ENCODE measurements around the gene MATK.
"Not testable (repeated sequence)": the region's sequence is repeated elsewhere in the genome, so short reads cannot be mapped to it uniquely, and the experiment has no call there.

Gene MATK

DNA sequence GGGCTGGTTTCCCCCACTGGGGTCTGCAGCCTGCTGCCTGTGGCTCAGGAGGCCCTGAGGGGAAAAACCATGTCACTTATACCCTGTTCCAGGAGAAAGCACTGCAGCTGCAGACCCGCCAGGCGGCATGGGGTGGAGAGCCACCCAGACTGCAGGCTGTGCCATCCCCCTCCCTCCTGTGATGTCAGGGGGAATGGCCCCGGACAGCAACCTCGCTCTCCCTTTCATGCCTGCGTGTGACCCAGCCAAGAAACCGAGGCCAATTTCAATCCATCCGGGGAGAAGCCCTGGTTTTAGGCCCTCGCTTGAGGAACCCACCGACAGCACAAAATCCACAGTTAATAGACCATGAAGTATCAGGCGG lies 37.2 kb upstream of the MATK start:
- no peaks in the 10 kb centered on the region for H3K27me3 ChIP-seq (ENCODE audit: control insufficient read depth, insufficient read depth, low read length)
- no peak overlapping the region for H3K4me3 ChIP-seq (ENCODE audit: low read depth, low read length)
- H3K9me3 ChIP-seq (ENCODE audit: control insufficient read depth, insufficient read depth, low read length), result no peaks in the 10 kb centered on the region
- H3K4me1 ChIP-seq (ENCODE audit: control insufficient read depth, insufficient read depth, low read length), result no peaks in the 10 kb centered on the region
- H3K36me3 ChIP-seq (ENCODE audit: control insufficient read depth, insufficient read depth, low read length), result no peaks in the 10 kb centered on the region
- H3K9ac ChIP-seq (ENCODE audit: low read depth, low read length), result no peak overlapping the region

GRCh38 chr19:3822683-3823349 lies 36.6 kb upstream of the MATK start:
- H3K36me3 ChIP-seq (ENCODE audit: control insufficient read depth, insufficient read depth, low read length), result no peaks in the 10 kb centered on the region
- H3K4me1 ChIP-seq (ENCODE audit: control insufficient read depth, insufficient read depth, low read length), result no peaks in the 10 kb centered on the region
- no peaks in the 10 kb centered on the region for H3K27me3 ChIP-seq (ENCODE audit: control insufficient read depth, insufficient read depth, low read length)
- H3K4me3 ChIP-seq (ENCODE audit: low read depth, low read length), result no peak overlapping the region
- no peaks in the 10 kb centered on the region for H3K9me3 ChIP-seq (ENCODE audit: control insufficient read depth, insufficient read depth, low read length)
- H3K9ac ChIP-seq (ENCODE audit: low read depth, low read length), result no peak overlapping the region

DNA sequence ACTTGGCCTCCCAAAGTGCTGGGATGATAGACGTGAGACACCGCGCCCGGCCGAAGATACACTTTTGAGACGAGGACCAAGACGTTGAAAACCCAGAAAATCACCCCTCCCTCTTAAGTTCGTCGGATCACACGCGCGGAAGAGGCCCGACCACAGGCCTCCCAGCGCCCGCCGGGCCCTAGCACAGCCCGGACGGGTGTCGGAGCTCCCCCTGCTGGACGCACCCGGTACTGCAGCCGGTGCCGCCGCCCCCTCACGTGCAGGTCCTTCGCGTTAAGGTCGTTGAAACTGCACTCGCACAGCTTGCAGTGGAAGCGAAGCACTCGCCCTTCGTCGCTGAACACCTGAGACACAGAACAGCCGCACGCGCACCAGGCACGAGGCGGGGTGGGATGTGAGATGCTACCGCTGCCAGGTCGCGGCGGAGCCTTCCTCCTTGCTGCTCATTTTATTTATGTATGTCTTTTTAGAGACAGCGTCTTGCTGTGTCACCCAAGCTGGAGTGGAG lies 35.7 kb upstream of the MATK start:
- Histone ChIP-seq H3K36me3 (ENCODE audit: control insufficient read depth, insufficient read depth, low read length) (no peaks in the 10 kb centered on the region), H3K4me1 (ENCODE audit: control insufficient read depth, insufficient read depth, low read length) (no peaks in the 10 kb centered on the region), H3K9me3 (ENCODE audit: control insufficient read depth, insufficient read depth, low read length) (no peaks in the 10 kb centered on the region), H3K9ac (ENCODE audit: low read depth, low read length) (no peak overlapping the region), H3K4me3 (ENCODE audit: low read depth, low read length) (no peak overlapping the region), H3K27me3 (ENCODE audit: control insufficient read depth, insufficient read depth, low read length) (no peaks in the 10 kb centered on the region)

GRCh38 chr19:3821156-3821555 lies 35.0 kb upstream of the MATK start:
- Histone ChIP-seq H3K27me3 (ENCODE audit: control insufficient read depth, insufficient read depth, low read length) (no peaks in the 10 kb centered on the region), H3K4me1 (ENCODE audit: control insufficient read depth, insufficient read depth, low read length) (no peaks in the 10 kb centered on the region)

DNA sequence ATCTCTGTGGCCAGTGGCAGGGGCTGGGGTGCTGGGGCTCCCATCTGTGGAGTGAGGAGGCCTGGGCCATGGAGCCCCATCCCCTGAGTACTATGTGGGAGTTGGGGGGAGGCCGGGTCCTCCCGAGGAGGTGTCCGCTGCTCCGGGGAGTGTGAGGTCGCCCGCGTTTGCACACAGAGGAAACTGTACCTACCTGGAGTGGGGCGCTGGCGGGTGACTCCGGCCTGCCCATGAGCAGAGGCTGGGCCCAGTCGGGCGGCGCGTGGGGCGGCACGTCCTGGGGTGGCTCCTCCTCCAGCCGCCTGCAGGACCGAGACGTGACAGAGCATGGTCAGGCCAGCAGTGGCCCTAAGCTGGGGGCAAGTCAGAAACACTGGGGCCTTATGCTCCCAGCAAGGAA lies 33.8 kb upstream of the MATK start:
- no peaks in the 10 kb centered on the region for H3K9me3 ChIP-seq (ENCODE audit: control insufficient read depth, insufficient read depth, low read length)
- no peaks in the 10 kb centered on the region for H3K27me3 ChIP-seq (ENCODE audit: control insufficient read depth, insufficient read depth, low read length)
- no peak overlapping the region for H3K4me3 ChIP-seq (ENCODE audit: low read depth, low read length)
- H3K9ac ChIP-seq (ENCODE audit: low read depth, low read length), result no peak overlapping the region
- no peaks in the 10 kb centered on the region for H3K36me3 ChIP-seq (ENCODE audit: control insufficient read depth, insufficient read depth, low read length)
- no peaks in the 10 kb centered on the region for H3K4me1 ChIP-seq (ENCODE audit: control insufficient read depth, insufficient read depth, low read length)

More at GRCh38 chr19:3821156-3821555, 35.0 kb upstream of the MATK start:
- Histone ChIP-seq H3K36me3 (ENCODE audit: control insufficient read depth, insufficient read depth, low read length) (no peaks in the 10 kb centered on the region), H3K9me3 (ENCODE audit: control insufficient read depth, insufficient read depth, low read length) (no peaks in the 10 kb centered on the region), H3K4me3 (ENCODE audit: low read depth, low read length) (no peak overlapping the region), H3K9ac (ENCODE audit: low read depth, low read length) (no peak overlapping the region)

GRCh38 chr19:3818918-3819317 lies 32.7 kb upstream of the MATK start:
- Histone ChIP-seq H3K4me1 (ENCODE audit: control insufficient read depth, insufficient read depth, low read length) (no peaks in the 10 kb centered on the region), H3K27me3 (ENCODE audit: control insufficient read depth, insufficient read depth, low read length) (no peaks in the 10 kb centered on the region), H3K9me3 (ENCODE audit: control insufficient read depth, insufficient read depth, low read length) (no peaks in the 10 kb centered on the region), H3K4me3 (ENCODE audit: low read depth, low read length) (no peak overlapping the region), H3K36me3 (ENCODE audit: control insufficient read depth, insufficient read depth, low read length) (no peaks in the 10 kb centered on the region), H3K9ac (ENCODE audit: low read depth, low read length) (no peak overlapping the region)

DNA sequence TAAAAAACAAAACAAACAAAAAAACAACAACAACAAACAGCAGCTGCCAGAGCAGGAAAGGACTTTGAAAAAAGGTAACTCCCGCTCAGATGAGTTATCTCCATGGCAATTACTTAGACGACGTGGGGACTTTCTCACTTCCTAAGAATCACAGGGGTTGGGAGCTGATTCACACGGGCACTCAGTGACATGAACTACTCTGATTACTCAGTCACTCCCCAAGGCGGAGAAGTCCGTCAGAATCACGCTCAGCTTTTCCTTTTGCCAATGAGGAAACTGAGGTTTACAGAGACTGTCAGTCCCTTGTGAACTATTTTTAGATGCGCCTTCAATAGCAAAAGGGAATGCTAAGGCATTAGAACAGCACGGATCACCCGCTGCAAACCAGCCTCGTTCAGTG lies 32.3 kb upstream of the MATK start:
- Histone ChIP-seq H3K36me3 (ENCODE audit: control insufficient read depth, insufficient read depth, low read length) (no peaks in the 10 kb centered on the region), H3K4me3 (ENCODE audit: low read depth, low read length) (no peak overlapping the region), H3K9me3 (ENCODE audit: control insufficient read depth, insufficient read depth, low read length) (no peaks in the 10 kb centered on the region), H3K27me3 (ENCODE audit: control insufficient read depth, insufficient read depth, low read length) (no peaks in the 10 kb centered on the region), H3K9ac (ENCODE audit: low read depth, low read length) (no peak overlapping the region), H3K4me1 (ENCODE audit: control insufficient read depth, insufficient read depth, low read length) (no peaks in the 10 kb centered on the region)

GRCh38 chr19:3817761-3818160 lies 31.6 kb upstream of the MATK start:
- Histone ChIP-seq H3K4me3 (ENCODE audit: low read depth, low read length) (no peak overlapping the region), H3K9ac (ENCODE audit: low read depth, low read length) (no peak overlapping the region), H3K4me1 (ENCODE audit: control insufficient read depth, insufficient read depth, low read length) (no peaks in the 10 kb centered on the region), H3K36me3 (ENCODE audit: control insufficient read depth, insufficient read depth, low read length) (no peaks in the 10 kb centered on the region), H3K9me3 (ENCODE audit: control insufficient read depth, insufficient read depth, low read length) (no peaks in the 10 kb centered on the region), H3K27me3 (ENCODE audit: control insufficient read depth, insufficient read depth, low read length) (no peaks in the 10 kb centered on the region)

- H3K4me3 ChIP-seq (ENCODE audit: low read depth, low read length), result no peak overlapping the region
- no peaks in the 10 kb centered on the region for H3K36me3 ChIP-seq (ENCODE audit: control insufficient read depth, insufficient read depth, low read length)
- no peaks in the 10 kb centered on the region for H3K27me3 ChIP-seq (ENCODE audit: control insufficient read depth, insufficient read depth, low read length)
- H3K9me3 ChIP-seq (ENCODE audit: control insufficient read depth, insufficient read depth, low read length), result no peaks in the 10 kb centered on the region
- H3K9ac ChIP-seq (ENCODE audit: low read depth, low read length), result no peak overlapping the region
- no peaks in the 10 kb centered on the region for H3K4me1 ChIP-seq (ENCODE audit: control insufficient read depth, insufficient read depth, low read length)
These were observed 30.5 kb upstream of the MATK start for GRCh38 chr19:3816566-3817218.

GRCh38 chr19:3816148-3816547 lies 30.0 kb upstream of the MATK start:
- not testable (repeated sequence) for H3K9me3 ChIP-seq (ENCODE audit: control insufficient read depth, insufficient read depth, low read length); H3K27me3 ChIP-seq (ENCODE audit: control insufficient read depth, insufficient read depth, low read length); H3K9ac ChIP-seq (ENCODE audit: low read depth, low read length)

DNA sequence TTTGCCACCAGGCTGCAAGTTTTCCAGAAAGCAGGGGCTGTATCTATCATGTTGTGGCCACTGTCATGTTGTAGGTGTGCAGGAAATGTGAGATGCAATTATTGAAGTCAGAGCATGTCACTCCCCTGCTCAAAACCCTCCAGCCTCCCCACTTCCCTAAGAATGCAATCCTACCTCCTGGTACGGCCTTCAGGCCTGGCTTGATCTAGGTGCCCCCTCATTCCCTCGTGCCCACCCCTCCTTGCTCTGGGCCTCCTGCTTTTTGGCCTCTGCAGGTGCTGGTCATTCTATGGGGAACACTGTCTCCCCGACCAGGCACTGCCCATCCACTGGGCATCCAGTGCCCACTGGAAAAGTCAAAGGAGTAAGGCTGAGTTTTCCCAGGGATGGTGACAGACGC lies 28.5 kb upstream of the MATK start:
- Histone ChIP-seq H3K4me3 (ENCODE audit: low read depth, low read length) (no peak overlapping the region), H3K36me3 (ENCODE audit: control insufficient read depth, insufficient read depth, low read length) (no peaks in the 10 kb centered on the region), H3K9ac (ENCODE audit: low read depth, low read length) (no peak overlapping the region), H3K9me3 (ENCODE audit: control insufficient read depth, insufficient read depth, low read length) (no peaks in the 10 kb centered on the region), H3K27me3 (ENCODE audit: control insufficient read depth, insufficient read depth, low read length) (no peaks in the 10 kb centered on the region), H3K4me1 (ENCODE audit: control insufficient read depth, insufficient read depth, low read length) (no peaks in the 10 kb centered on the region)

More at GRCh38 chr19:3816148-3816547, 30.0 kb upstream of the MATK start:
- not testable (repeated sequence) for H3K36me3 ChIP-seq (ENCODE audit: control insufficient read depth, insufficient read depth, low read length); H3K4me1 ChIP-seq (ENCODE audit: control insufficient read depth, insufficient read depth, low read length); H3K4me3 ChIP-seq (ENCODE audit: low read depth, low read length)

Data from iPS-15b (cell line).